Right ventricle myocardium superior (tissue), 1 donor: Measurements from ENCODE around the gene HEXIM1. TPM values are rescaled to one million over a fixed set of nuclear protein-coding genes. Genes with fewer than 3 reads are reported as not detected.

Experiments used
- ATAC-seq: fragments of 200-7000 bp; cut with Tn5 transposase; one replicate; pipeline ENCODE4 v1.9.1; 2020; ENCODE audit warnings: mild to moderate bottlenecking; ENCODE audit not compliant: poor library complexity
- DNase-seq: peaks from one replicate; pipeline ENCODE4 v3.0.0-alpha.2; 2020
- intact Hi-C: fragments of 100-400 bp; cut with DNase I; formaldehyde crosslinking; loops from one replicate; pipeline ENCODE4 v1.11.2; 2022
- long read RNA-seq: library from polyadenylated mRNA; unstranded; transcript quantifications from one replicate; pipeline ENCODE4 v2.0.0, GENCODE V29; 2021
- total RNA-seq: library from RNA; stranded (reverse); fragmentation: NEBNext Ultra II Directional; extraction: Animal tissue kit (Norgen Biotek cat#: 25700); gene quantifications from one replicate; pipeline ENCODE4 v1.2.1, GENCODE V29; 2021
- donor health status: DM: no; HTN: yes; CAD: no; lungs with severe emphysema.

Gene HEXIM1, protein sequence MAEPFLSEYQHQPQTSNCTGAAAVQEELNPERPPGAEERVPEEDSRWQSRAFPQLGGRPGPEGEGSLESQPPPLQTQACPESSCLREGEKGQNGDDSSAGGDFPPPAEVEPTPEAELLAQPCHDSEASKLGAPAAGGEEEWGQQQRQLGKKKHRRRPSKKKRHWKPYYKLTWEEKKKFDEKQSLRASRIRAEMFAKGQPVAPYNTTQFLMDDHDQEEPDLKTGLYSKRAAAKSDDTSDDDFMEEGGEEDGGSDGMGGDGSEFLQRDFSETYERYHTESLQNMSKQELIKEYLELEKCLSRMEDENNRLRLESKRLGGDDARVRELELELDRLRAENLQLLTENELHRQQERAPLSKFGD
- total RNA-seq, result 31.2 TPM
- long read RNA-seq, transcript HEXIM1-201 (1 exons, 3,600 nt), result major isoform, 47 of 47 reads
- long read RNA-seq, partial matches to known transcripts, result 0 of 47 reads
- long read RNA-seq, other reads (novel, unspliced or antisense), result 0 of 47 reads

DNA sequence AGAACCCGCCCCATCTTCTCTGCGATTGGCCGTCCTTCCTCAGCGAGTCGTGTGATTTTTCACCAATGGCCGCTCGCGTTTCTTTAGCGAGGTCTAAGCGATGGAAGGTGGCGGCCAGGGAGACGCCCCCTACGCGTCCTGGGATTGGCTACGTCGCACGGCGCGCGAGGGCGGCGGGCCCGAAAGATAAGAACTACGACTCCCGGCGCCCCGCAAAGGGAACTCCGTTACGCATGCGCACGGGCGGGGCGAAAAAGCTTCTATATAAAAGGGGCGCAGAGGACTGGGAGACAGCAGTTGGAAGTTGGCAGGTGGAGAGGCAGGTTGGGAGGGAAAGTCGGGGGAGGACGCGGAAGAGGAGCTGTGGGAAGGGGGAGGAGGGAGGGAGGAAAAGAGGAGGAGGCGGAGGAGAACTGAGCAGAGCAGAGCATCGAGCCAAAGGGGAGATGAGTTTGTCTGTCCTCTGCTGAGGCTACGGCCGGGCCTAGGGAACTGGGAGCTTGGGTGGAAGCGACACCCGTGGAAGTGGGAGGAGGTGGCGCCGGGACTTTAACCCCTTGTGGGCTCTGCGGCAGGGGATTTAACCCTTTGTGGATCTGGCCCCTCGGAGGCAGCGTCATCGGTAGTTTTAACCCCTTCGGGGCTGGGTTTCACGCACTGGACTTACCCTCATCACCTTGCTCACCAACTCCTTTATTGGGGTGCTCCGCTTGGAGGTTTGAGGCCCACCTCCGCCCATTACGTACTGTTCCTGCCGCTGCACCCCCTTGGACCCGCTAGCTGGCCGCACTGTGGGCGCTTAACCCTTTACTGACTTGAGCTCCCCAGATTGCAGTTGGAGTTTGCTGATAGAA is at the start of gene HEXIM1:
Gene HEXIM1, plus strand, starts transcription at position 293 of the 854 bp plus-strand sequence. CDS start 716 bp downstream, outside the sequence.
- peak; percentile 78 for ATAC-seq
- intact Hi-C loops, result loop anchor here (1.0 kb wide), 1 partner anchor 13 kb away; the partner anchor contains the start of gene HEXIM2

GRCh38 chr17:45098869-45099616 is 49.2 kb upstream of the HEXIM1 start:
- peak; percentile 92 for DNase-seq
- intact Hi-C loops, result loop anchor here (5.0 to 10.0 kb wide), 2 partner anchors 33 to 184 kb away; partner anchors contain the start of genes GFAP and PLCD3
- peak; percentile 78 for ATAC-seq

More for the DNA sequence above, at the start of gene HEXIM1:
- peak; percentile 100 for DNase-seq

- no peak for DNase-seq
- intact Hi-C loops, result no loop called here
- no peak for ATAC-seq
Observed at GRCh38 chr17:45101546-45101882, 46.8 kb upstream of the HEXIM1 start.

- no peak for DNase-seq
- no peak for ATAC-seq
- intact Hi-C loops, result no loop called here
Observed at GRCh38 chr17:45101883-45102811, 46.1 kb upstream of the HEXIM1 start.

- intact Hi-C loops, result no loop called here
- DNase-seq, result no peak
- ATAC-seq, result no peak
Observed at GRCh38 chr17:45102856-45103255, 45.4 kb upstream of the HEXIM1 start.

DNA sequence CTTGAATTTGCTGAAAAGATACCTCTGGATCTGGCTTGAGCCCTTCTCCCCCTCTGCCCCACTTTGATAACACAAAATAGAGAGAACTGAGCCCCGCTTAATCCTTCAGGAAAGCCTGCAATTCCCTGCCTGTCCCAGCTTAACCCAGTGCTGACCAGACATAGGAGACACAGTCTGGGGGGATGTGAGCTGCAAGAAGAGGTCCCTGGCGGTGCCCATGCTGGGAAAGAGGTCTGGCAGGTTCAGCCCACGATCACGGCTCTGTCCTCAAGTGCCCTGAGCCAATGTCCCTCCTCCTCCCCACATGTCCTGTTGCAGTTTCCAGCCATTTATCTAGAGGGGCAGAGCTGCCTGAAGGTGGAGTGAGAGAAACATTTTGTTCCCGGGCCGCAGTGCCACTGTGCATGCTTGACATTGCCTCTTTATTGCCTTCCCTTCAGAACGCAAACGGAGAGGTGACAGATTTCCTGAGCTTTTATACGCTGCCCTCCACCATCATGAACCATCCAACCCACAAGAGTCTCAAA is 44.9 kb upstream of the HEXIM1 start:
- peak; percentile 77 for ATAC-seq
- peak; percentile 53 for DNase-seq
- intact Hi-C loops, result no loop called here

GRCh38 chr17:45104029-45104428 is 44.2 kb upstream of the HEXIM1 start:
- ATAC-seq (no peak), DNase-seq (no peak)
- intact Hi-C loops, result no loop called here

DNA sequence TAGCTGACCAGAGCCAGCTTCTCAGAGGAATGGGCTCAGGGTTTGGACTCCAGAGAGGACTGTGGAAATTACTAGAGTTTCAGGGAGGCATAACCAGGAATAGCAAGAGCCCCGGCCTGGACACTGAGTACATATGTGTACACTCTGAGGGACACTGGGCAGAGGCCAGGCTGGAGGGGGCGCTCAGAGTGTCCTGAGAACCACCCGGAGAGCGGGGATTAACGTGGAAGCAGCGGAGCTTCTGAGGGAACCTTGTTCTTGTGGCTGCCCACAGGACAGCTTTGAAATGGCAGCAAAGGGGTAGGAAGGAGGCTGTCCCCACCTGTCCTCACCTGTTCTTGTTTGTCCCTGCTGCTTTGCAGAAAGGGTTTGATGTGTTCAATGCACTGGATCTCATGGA is 43.8 kb upstream of the HEXIM1 start:
- ATAC-seq (peak; percentile 0), DNase-seq (no peak)
- intact Hi-C loops, result no loop called here

DNA sequence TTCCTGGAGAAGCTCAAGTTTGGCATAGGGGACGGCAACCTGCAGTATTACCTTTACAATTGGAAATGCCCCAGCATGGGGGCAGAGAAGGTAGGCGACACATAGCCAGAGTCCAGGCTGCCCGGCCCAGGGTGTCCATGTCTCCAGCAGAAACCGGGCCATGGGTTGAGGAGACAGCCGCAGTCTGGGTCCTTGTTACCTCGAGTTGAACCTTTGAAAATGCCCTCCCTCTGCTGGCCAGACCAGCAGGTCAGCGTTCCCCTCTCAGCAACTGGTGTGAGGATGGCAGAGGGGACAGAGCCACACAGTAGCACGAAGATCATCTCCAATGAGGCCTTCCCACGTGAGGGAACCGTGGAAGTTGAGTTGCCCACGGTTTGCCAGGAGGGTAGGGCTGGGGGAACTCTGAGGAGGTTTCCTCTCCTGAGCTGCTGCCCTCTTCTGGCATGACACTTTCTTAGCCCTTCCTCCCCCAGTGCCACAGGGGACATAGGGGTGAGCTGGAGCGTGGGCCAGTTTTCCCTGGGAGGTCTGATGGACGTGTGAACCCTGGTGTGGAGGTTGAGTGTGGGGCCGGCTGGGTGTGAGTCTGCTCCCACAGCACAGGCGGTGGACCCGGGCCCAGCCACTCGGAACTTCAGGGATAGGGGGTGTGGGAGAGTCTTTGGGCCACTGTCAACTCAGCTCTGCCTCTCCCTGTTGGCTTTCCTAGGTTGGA is 43.2 kb upstream of the HEXIM1 start:
- ATAC-seq, result no peak
- DNase-seq, result no peak
- intact Hi-C loops, result no loop called here

GRCh38 chr17:45106096-45106495 is 42.2 kb upstream of the HEXIM1 start:
- peak; percentile 32 for DNase-seq
- intact Hi-C loops, result no loop called here
- ATAC-seq, result no peak

DNA sequence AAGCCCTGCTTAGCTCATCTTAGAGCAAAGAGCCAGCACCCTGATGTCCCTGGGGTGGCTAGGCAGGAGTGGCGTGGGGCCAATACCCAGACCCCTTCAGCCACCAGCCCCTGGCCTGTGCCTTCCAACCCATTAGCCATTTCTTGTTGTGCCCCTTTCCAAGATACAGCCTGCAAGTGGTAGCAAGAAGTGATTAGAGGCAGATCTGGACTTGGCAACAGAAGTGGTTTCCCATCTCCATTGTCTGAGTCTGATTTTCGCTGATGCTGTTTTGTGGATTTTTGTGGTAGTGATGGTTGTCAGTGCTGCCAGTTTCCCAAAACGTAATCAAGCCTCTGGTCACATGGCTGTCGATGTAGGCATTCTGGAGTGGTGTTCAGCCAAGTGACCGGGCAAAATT is 41.7 kb upstream of the HEXIM1 start:
- peak; percentile 24 for DNase-seq
- intact Hi-C loops, result no loop called here
- no peak for ATAC-seq

- DNase-seq (peak; percentile 35), ATAC-seq (no peak)
- intact Hi-C loops, result no loop called here
Observed at GRCh38 chr17:45107293-45108010, 40.8 kb upstream of the HEXIM1 start.

GRCh38 chr17:45108051-45108450 is 40.2 kb upstream of the HEXIM1 start:
- no peak for DNase-seq
- intact Hi-C loops, result no loop called here
- ATAC-seq, result no peak

DNA sequence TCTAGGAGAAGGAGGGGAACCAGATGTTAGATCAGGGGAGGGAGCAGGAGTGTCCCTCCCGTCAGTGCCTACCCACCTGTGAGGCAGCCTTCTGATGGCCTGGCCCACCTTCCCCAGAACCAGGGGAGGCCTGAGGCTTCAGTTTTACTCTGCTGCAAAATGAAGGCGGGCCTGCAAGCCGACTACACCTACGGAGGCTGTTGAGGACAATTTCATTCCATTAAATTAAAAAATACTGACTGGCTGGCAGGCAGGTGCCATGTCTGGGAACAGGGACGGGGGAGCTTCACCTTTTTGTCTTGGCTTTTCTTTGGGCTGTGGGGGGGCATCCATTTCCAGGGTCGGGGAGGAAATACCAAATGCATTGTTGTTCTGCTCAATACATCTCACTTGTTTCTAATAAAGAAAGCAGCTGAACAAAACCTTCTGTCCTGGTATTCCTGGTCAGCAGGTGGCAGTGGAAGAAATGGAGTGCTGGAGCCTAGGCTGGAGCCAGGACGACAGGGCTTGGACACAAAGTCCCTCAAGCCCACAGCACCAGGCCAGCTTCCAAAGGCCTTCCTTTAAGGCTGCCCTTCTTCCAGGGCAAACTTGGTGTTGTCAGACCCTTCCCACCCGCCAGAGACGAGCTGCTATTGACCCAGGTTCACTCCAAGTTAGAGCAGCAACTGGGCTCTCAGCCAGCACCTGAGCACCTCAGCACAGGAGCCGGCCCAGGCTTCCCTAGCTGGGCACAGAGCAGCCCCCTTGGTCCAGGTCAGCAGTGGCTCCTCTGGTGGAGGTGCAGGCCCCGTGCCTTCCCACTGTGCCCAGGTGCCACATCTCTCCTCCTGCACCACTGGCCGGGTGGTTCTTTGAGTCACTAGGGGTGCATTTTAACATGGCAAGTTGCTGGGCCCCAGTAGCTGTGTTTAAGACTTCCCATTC is 39.4 kb upstream of the HEXIM1 start:
- DNase-seq (no peak), ATAC-seq (no peak)
- intact Hi-C loops, result no loop called here
